Spleen (tissue), 11 donors: Measurements from ENCODE around the gene PAWR. TPM values are rescaled to one million over a fixed set of nuclear protein-coding genes. Genes with fewer than 3 reads are reported as not detected.

Experiments
- DNase-seq: peaks from one replicate; pipeline ENCODE4 v3.0.0-alpha.2; 2020
- H3K27ac ChIP-seq, 8 donors: fragments of 200-600 bp; sonication (generic) in 7 of 8; 1 replicate in 4 of 8; 2 replicates in 4 of 8; pipeline versions ENCODE4 v1.5.0 to v1.8.0; 2016 to 2021; ENCODE audit warnings: inconsistent platforms in 4 of 8, mild to moderate bottlenecking in 4 of 8, moderate library complexity in 1 of 8
- H3K27me3 ChIP-seq, 7 donors: fragments of 200-600 bp; sonication (generic) in 6 of 7; replicated peaks in 1 of 7; 1 replicate in 4 of 7; 2 replicates in 3 of 7; pipeline versions ENCODE4 v1.5.0 to v1.8.0; 2016 to 2021; ENCODE audit warnings: inconsistent platforms in 3 of 7, mild to moderate bottlenecking in 1 of 7
- H3K36me3 ChIP-seq, 6 donors: fragments of 200-600 bp; sonication (generic) in 5 of 6; 1 replicate in 4 of 6; 2 replicates in 2 of 6; pipeline versions ENCODE4 v1.5.0 to v1.8.0; 2016 to 2021; ENCODE audit warnings: inconsistent platforms in 2 of 6
- H3K4me1 ChIP-seq, 6 donors: fragments of 200-600 bp; sonication (generic) in 5 of 6; 1 replicate in 3 of 6; 2 replicates in 3 of 6; pipeline versions ENCODE4 v1.5.0 to v1.8.0; 2016 to 2021; ENCODE audit warnings: inconsistent platforms in 3 of 6
- H3K4me3 ChIP-seq, 8 donors: fragments of 200-600 bp; sonication (generic) in 7 of 8; 1 replicate in 4 of 8; 2 replicates in 4 of 8; pipeline versions ENCODE4 v1.5.0 to v1.8.0; 2016 to 2021; ENCODE audit warnings: inconsistent platforms in 4 of 8, mild to moderate bottlenecking in 4 of 8, moderate library complexity in 2 of 8
- H3K9me3 ChIP-seq, 8 donors: fragments of 200-600 bp; sonication (generic) in 7 of 8; 1 replicate in 4 of 8; 2 replicates in 4 of 8; pipeline versions ENCODE4 v1.5.0 to v1.8.0; 2016 to 2021; ENCODE audit warnings: inconsistent platforms in 4 of 8
- CTCF ChIP-seq, 11 experiments: fragments of 200-600 bp in 7 of 11; fragments of 450-650 bp in 4 of 11; sonication (generic) in 4 of 11; IDR thresholded peaks in 8 of 11; conservative IDR thresholded peaks in 3 of 11; 1 replicate in 7 of 11; 2 replicates in 4 of 11; pipeline versions ENCODE4 v1.4.0 to v1.8.0; 2016 to 2021; ENCODE audit warnings: antibody characterized with exemption in 11 of 11, inconsistent platforms in 4 of 11, mild to moderate bottlenecking in 1 of 11
- POLR2A ChIP-seq, 3 donors: fragments of 450-650 bp; IDR thresholded peaks; one replicate each; pipeline ENCODE4 v1.5.1; 2017; ENCODE audit warnings: antibody characterized with exemption in 3 of 3, mild to moderate bottlenecking in 1 of 3
- POLR2AphosphoS5 ChIP-seq, 3 donors: sonication (generic); formaldehyde crosslinking; IDR thresholded peaks; one replicate each; pipeline ENCODE4 v1.5.1; 2017; ENCODE audit warnings: antibody characterized with exemption in 3 of 3
- WGBS, 5 donors: extraction: QIAGEN DNeasy Blood & Tissue Kit in 3 of 5; methylation state at CpG; one replicate each; pipeline versions ENCODE4 v1.1.5 to v1.1.7; 2013 to 2018; 5-methylcytosine and 5-hydroxymethylcytosine counted together
- intact Hi-C: fragments of 100-400 bp; cut with DNase I; formaldehyde crosslinking; loops from one replicate; pipeline ENCODE4 v1.15.0; 2023; ENCODE audit warnings: low total_unique reads
- polyA plus RNA-seq, 3 donors: library from polyadenylated mRNA; stranded (reverse); fragments of 200-250 nt; gene quantifications; one replicate each; pipeline ENCODE4 v1.2.1, GENCODE V29; 2013
- total RNA-seq, 7 donors: library from RNA; depleted of rRNA in 3 of 7; stranded (reverse); fragments of >200 nt in 3 of 7; fragmentation: NEBNext Ultra II Directional in 4 of 7; extraction: Animal tissue kit (Norgen Biotek cat#: 25700) in 4 of 7; gene quantifications; one replicate each; pipeline versions ENCODE4 v1.1.0 to v1.2.1, GENCODE V29; 2016 to 2021
- donor health status: healthy with polysubstance abuse.
- donor health status: DM: no; HTN: no; CAD: no; lungs with moderate emphysema.
- donor health status: DM: no; HTN: no; CAD: no.
- donor health status: Bipolar disorder and iron deficiency.
- donor health status: healthy.
- donor health status: DM: no; HTN: no; CAD: no.
- donor health status: DM: yes; HTN: yes; CAD: no.

PAWR gene
- total and polyA plus RNA-seq, 10 donors = 16.1 to 38.0 (median 30.3) TPM

- intact Hi-C loops = loop anchor here (10.0 kb wide), 2 partner anchors 635 to 715 kb away; no protein-coding TSS in a partner anchor
- 89 to 97% (median 90%) methylated on average over 4 of the region's 4 CpGs for WGBS, 5 donors
Measured at GRCh38 chr12:79549531-79550271, 141.1 kb downstream of the PAWR start.

GRCh38 chr12:79548610-79548924, 142.2 kb downstream of the PAWR start:
- H3K4me1 ChIP-seq = no peaks in the 10 kb centered on the region
- H3K4me3 ChIP-seq = no peak overlapping the region
- no peak for TF ChIP-seq POLR2AphosphoS5 (IDR thresholded peaks at IDR 0.05)
- no peak for TF ChIP-seq POLR2A (IDR thresholded peaks at IDR 0.05)
- TF ChIP-seq CTCF (IDR thresholded peaks at IDR 0.05 in 8 of 11, conservative IDR thresholded peaks at IDR 0.05 in 3 of 11) = no peak
- no peak overlapping the region for H3K27ac ChIP-seq
- peaks cover 0 to 13% (median 0%) of the 10 kb centered on the region in 6 donors for H3K36me3 ChIP-seq
- intact Hi-C loops = no loop called here
- DNase-seq = no peak
- no peaks in the 10 kb centered on the region for H3K27me3 ChIP-seq
- peaks cover 0 to 6% (median 0%) of the 10 kb centered on the region in 8 donors for H3K9me3 ChIP-seq

More at GRCh38 chr12:79549531-79550271, 141.1 kb downstream of the PAWR start:
- Histone ChIP-seq H3K27me3 (no peaks in the 10 kb centered on the region), H3K36me3 (peaks cover 0 to 13% (median 0%) of the 10 kb centered on the region in 6 donors), H3K27ac (no peak overlapping the region), H3K4me3 (no peak overlapping the region), H3K4me1 (no peaks in the 10 kb centered on the region), H3K9me3 (peaks cover 0 to 6% (median 0%) of the 10 kb centered on the region in 8 donors)
- TF ChIP-seq POLR2A (IDR thresholded peaks at IDR 0.05) (no peak), POLR2AphosphoS5 (IDR thresholded peaks at IDR 0.05) (no peak), CTCF (IDR thresholded peaks at IDR 0.05 in 8 of 11, conservative IDR thresholded peaks at IDR 0.05 in 3 of 11) (no peak)
- no peak for DNase-seq

- H3K36me3 ChIP-seq = peaks cover 0 to 7% (median 0%) of the 10 kb centered on the region in 6 donors
- 46 to 54% (median 51%) methylated on average over 8 of the region's 8 CpGs for WGBS, 5 donors
- TF ChIP-seq POLR2AphosphoS5 (IDR thresholded peaks at IDR 0.05) = no peak
- TF ChIP-seq POLR2A (IDR thresholded peaks at IDR 0.05) = no peak
- peak in 9 of 11 experiments; percentile 34 to 66 (median 57) for TF ChIP-seq CTCF (IDR thresholded peaks at IDR 0.05 in 8 of 11, conservative IDR thresholded peaks at IDR 0.05 in 3 of 11)
- H3K9me3 ChIP-seq = peaks cover 0 to under 1% (median 0%) of the 10 kb centered on the region in 8 donors
- H3K4me3 ChIP-seq = no peak overlapping the region
- DNase-seq = no peak
- intact Hi-C loops = no loop called here
- H3K27me3 ChIP-seq = no peaks in the 10 kb centered on the region
- no peaks in the 10 kb centered on the region for H3K4me1 ChIP-seq
- no peak overlapping the region for H3K27ac ChIP-seq
Measured at GRCh38 chr12:79547735-79548609, 142.8 kb downstream of the PAWR start.
